GM12892 (cell line): ENCODE results near the gene MYH6.

Source experiments
- POLR2A ChIP-seq: IDR thresholded peaks from 2 replicates; pipeline ENCODE4 v1.6.1; 2011; ENCODE audit warnings: low read depth, low read length, control low read depth
- TAF1 ChIP-seq: IDR thresholded peaks from 2 replicates; pipeline ENCODE4 v1.6.1; 2011; ENCODE audit warnings: low read depth, mild to moderate bottlenecking, control low read depth, low read length, borderline replicate concordance

- TF ChIP-seq TAF1 (no peak), POLR2A (no peak)
These were observed 6.8 kb downstream of the MYH6 start for GRCh38 chr14:23401291-23401690.
